Activated T-helper 9 cell treated with anti-CD3 and anti-CD28 coated beads, Interleukin-2, amount 50 U/mL, for 16 hours (primary cell): Measurements from ENCODE around the gene EEF1AKMT2.
"Not testable (repeated sequence)": the region's sequence is repeated elsewhere in the genome, so short reads cannot be mapped to it uniquely, and the experiment has no call there.

Experiments used
- DNase-seq: peaks from one replicate; pipeline ENCODE4 v3.0.0-alpha.2; 2020; ENCODE audit warnings: low read depth

The EEF1AKMT2 gene

GRCh38 chr10:124791547-124792348, at the start of gene EEF1AKMT2:
Gene EEF1AKMT2, minus strand, starts transcription at chr10:124791887. Its CDS starts 54 bp downstream, at chr10:124791833.
- peak; percentile 80 for DNase-seq

GRCh38 chr10:124837687-124838086, 46.0 kb upstream of the EEF1AKMT2 start:
- DNase-seq = no peak

- DNase-seq = no peak
Observed at GRCh38 chr10:124831116-124831515, 39.4 kb upstream of the EEF1AKMT2 start.

GRCh38 chr10:124830445-124830844, 38.8 kb upstream of the EEF1AKMT2 start:
- DNase-seq = no peak

- DNase-seq = no peak
Observed at GRCh38 chr10:124829447-124830115, 37.9 kb upstream of the EEF1AKMT2 start.

- DNase-seq = no peak
Observed at GRCh38 chr10:124827474-124827873, 35.8 kb upstream of the EEF1AKMT2 start.

GRCh38 chr10:124826262-124826661, 34.6 kb upstream of the EEF1AKMT2 start:
- no peak for DNase-seq

- DNase-seq = no peak
Observed at GRCh38 chr10:124825702-124826101, 34.0 kb upstream of the EEF1AKMT2 start.

GRCh38 chr10:124824932-124825331, 33.2 kb upstream of the EEF1AKMT2 start:
- not testable (repeated sequence) for DNase-seq

GRCh38 chr10:124824507-124824906, 32.8 kb upstream of the EEF1AKMT2 start:
- no peak for DNase-seq

GRCh38 chr10:124821520-124821919, 29.8 kb upstream of the EEF1AKMT2 start:
- no peak for DNase-seq

- DNase-seq = no peak
Observed at GRCh38 chr10:124820121-124820520, 28.4 kb upstream of the EEF1AKMT2 start.

GRCh38 chr10:124802313-124802675, 10.6 kb upstream of the EEF1AKMT2 start:
- DNase-seq = no peak

GRCh38 chr10:124799211-124799610, 7.5 kb upstream of the EEF1AKMT2 start:
- no peak for DNase-seq

GRCh38 chr10:124798781-124799180, 7.1 kb upstream of the EEF1AKMT2 start:
- no peak for DNase-seq

GRCh38 chr10:124798364-124798763, 6.7 kb upstream of the EEF1AKMT2 start:
- DNase-seq = no peak

- no peak for DNase-seq
Observed at GRCh38 chr10:124792998-124793352, 1.3 kb upstream of the EEF1AKMT2 start.

GRCh38 chr10:124782900-124783299, 8.8 kb downstream of the EEF1AKMT2 start:
- not testable (repeated sequence) for DNase-seq

- DNase-seq = no peak
Observed at GRCh38 chr10:124768791-124769190, 22.9 kb downstream of the EEF1AKMT2 start.

- no peak for DNase-seq
Observed at GRCh38 chr10:124765256-124765655, 26.4 kb downstream of the EEF1AKMT2 start.

- DNase-seq = no peak
Observed at GRCh38 chr10:124763267-124763666, 28.4 kb downstream of the EEF1AKMT2 start.

GRCh38 chr10:124762281-124762680, 29.4 kb downstream of the EEF1AKMT2 start:
- DNase-seq = no peak

GRCh38 chr10:124756156-124756903, 35.4 kb downstream of the EEF1AKMT2 start:
- DNase-seq = no peak
